Peyer's patch (tissue), 4 donors: ENCODE data around the gene CSMD2. TPM values are rescaled to one million over a fixed set of nuclear protein-coding genes. Genes with fewer than 3 reads are reported as not detected.

Source experiments
- DNase-seq, 3 donors: peaks; one replicate each; pipeline ENCODE4 v3.0.0-alpha.2; 2017 to 2019
- H3K27ac ChIP-seq, 4 donors: fragments of 200-600 bp; sonication (generic); one replicate each; pipeline ENCODE4 v1.5.1; 2016 to 2019
- H3K27me3 ChIP-seq, 2 donors: fragments of 200-600 bp; sonication (generic); one replicate each; pipeline ENCODE4 v1.5.1; 2019
- H3K36me3 ChIP-seq, 3 donors: fragments of 200-600 bp; sonication (generic); one replicate each; pipeline ENCODE4 v1.5.1; 2016 to 2019
- H3K4me1 ChIP-seq, 4 donors: fragments of 200-600 bp; sonication (generic); one replicate each; pipeline ENCODE4 v1.5.1; 2016 to 2019
- H3K4me3 ChIP-seq, 4 donors: fragments of 200-600 bp; sonication (generic); 1 replicate in 3 of 4; 2 replicates in 1 of 4; pipeline ENCODE4 v1.5.1; 2016 to 2019; ENCODE audit warnings: mild to moderate bottlenecking in 1 of 4
- H3K9me3 ChIP-seq, 4 donors: fragments of 200-600 bp; sonication (generic); one replicate each; pipeline ENCODE4 v1.5.1; 2016 to 2019; ENCODE audit warnings: mild to moderate bottlenecking in 1 of 4
- CTCF ChIP-seq, 6 experiments: fragments of 450-650 bp in 4 of 6; fragments of 200-600 bp in 2 of 6; sonication (generic) in 1 of 6; IDR thresholded peaks; one replicate each; pipeline ENCODE4 v1.5.1; 2017 to 2019; ENCODE audit warnings: antibody characterized with exemption in 6 of 6, mild to moderate bottlenecking in 3 of 6, moderate library complexity in 1 of 6
- POLR2A ChIP-seq, 2 donors: fragments of 450-650 bp; IDR thresholded peaks; one replicate each; pipeline ENCODE4 v1.5.1; 2017; ENCODE audit warnings: antibody characterized with exemption in 2 of 2, mild to moderate bottlenecking in 2 of 2, moderate library complexity in 2 of 2
- total RNA-seq, 4 donors: library from RNA; depleted of rRNA; stranded (reverse); fragments of >200 nt; gene quantifications; one replicate each; pipeline ENCODE4 v1.1.0, GENCODE V29; 2016

Gene CSMD2
- total RNA-seq, 4 donors from 2014 or later, result under 0.01 to 1.2 (median 0.70) TPM

GRCh38 chr1:33826711-33827110, 338.3 kb downstream of the CSMD2 start:
- Histone ChIP-seq H3K4me1 (no peaks in the 10 kb centered on the region), H3K9me3 (no peaks in the 10 kb centered on the region), H3K27ac (no peak overlapping the region), H3K36me3 (no peaks in the 10 kb centered on the region), H3K4me3 (no peak overlapping the region), H3K27me3 (no peaks in the 10 kb centered on the region)
- no peak for DNase-seq
- TF ChIP-seq CTCF (IDR thresholded peaks at IDR 0.05) (no peak), POLR2A (IDR thresholded peaks at IDR 0.05) (no peak)

GRCh38 chr1:33826311-33826710, 338.7 kb downstream of the CSMD2 start:
- TF ChIP-seq CTCF (IDR thresholded peaks at IDR 0.05) (no peak), POLR2A (IDR thresholded peaks at IDR 0.05) (no peak)
- Histone ChIP-seq H3K4me1 (no peaks in the 10 kb centered on the region), H3K9me3 (no peaks in the 10 kb centered on the region), H3K27ac (no peak overlapping the region), H3K4me3 (no peak overlapping the region), H3K27me3 (no peaks in the 10 kb centered on the region), H3K36me3 (no peaks in the 10 kb centered on the region)
- DNase-seq, result no peak

GRCh38 chr1:33825506-33825905, 339.5 kb downstream of the CSMD2 start:
- Histone ChIP-seq H3K9me3 (no peaks in the 10 kb centered on the region), H3K4me1 (no peaks in the 10 kb centered on the region), H3K27me3 (no peaks in the 10 kb centered on the region), H3K4me3 (no peak overlapping the region), H3K27ac (no peak overlapping the region), H3K36me3 (no peaks in the 10 kb centered on the region)
- DNase-seq, result no peak
- TF ChIP-seq CTCF (IDR thresholded peaks at IDR 0.05), result no peak
- no peak for TF ChIP-seq POLR2A (IDR thresholded peaks at IDR 0.05)

- Histone ChIP-seq H3K9me3 (no peaks in the 10 kb centered on the region), H3K36me3 (no peaks in the 10 kb centered on the region), H3K27me3 (no peaks in the 10 kb centered on the region), H3K4me1 (no peaks in the 10 kb centered on the region), H3K27ac (no peak overlapping the region), H3K4me3 (no peak overlapping the region)
- no peak for DNase-seq
- TF ChIP-seq POLR2A (IDR thresholded peaks at IDR 0.05), result no peak
- TF ChIP-seq CTCF (IDR thresholded peaks at IDR 0.05), result no peak
Measured at GRCh38 chr1:33824971-33825370, 340.1 kb downstream of the CSMD2 start.

GRCh38 chr1:33824321-33824720, 340.7 kb downstream of the CSMD2 start:
- TF ChIP-seq CTCF (IDR thresholded peaks at IDR 0.05), result no peak
- no peak for TF ChIP-seq POLR2A (IDR thresholded peaks at IDR 0.05)

GRCh38 chr1:33823830-33824229, 341.2 kb downstream of the CSMD2 start:
- Histone ChIP-seq H3K9me3 (no peaks in the 10 kb centered on the region), H3K27me3 (no peaks in the 10 kb centered on the region), H3K27ac (no peak overlapping the region), H3K4me1 (peaks cover 0 to 5% (median 0%) of the 10 kb centered on the region in 4 donors), H3K4me3 (no peak overlapping the region), H3K36me3 (no peaks in the 10 kb centered on the region)
- TF ChIP-seq POLR2A (IDR thresholded peaks at IDR 0.05), result no peak
- TF ChIP-seq CTCF (IDR thresholded peaks at IDR 0.05), result no peak
- no peak for DNase-seq

More at GRCh38 chr1:33824321-33824720, 340.7 kb downstream of the CSMD2 start:
- no peaks in the 10 kb centered on the region for H3K27me3 ChIP-seq
- no peak overlapping the region for H3K27ac ChIP-seq
- DNase-seq, result no peak
- H3K36me3 ChIP-seq, result no peaks in the 10 kb centered on the region
- H3K9me3 ChIP-seq, result no peaks in the 10 kb centered on the region
- H3K4me1 ChIP-seq, result peaks cover 0 to 5% (median 0%) of the 10 kb centered on the region in 4 donors
- no peak overlapping the region for H3K4me3 ChIP-seq
